HCT116 (cell line): ENCODE results near the gene SMNDC1. TPM values are rescaled to one million over a fixed set of nuclear protein-coding genes. Genes with fewer than 3 reads are reported as not detected.

ENCODE experiments used
- ATAC-seq: fragments of 200-7000 bp; cut with Tn5 transposase; 2 replicates; pipeline ENCODE4 v1.9.1; 2020; ENCODE audit warnings: mild to moderate bottlenecking, moderate library complexity
- BruUV-seq: library from RNA; stranded (reverse); fragments of 400-500 nt; replicated peaks from 2 replicates; lab custom pipeline; 2021; lab: Mats Ljungman, UMichigan
- CTCF ChIA-PET: fragments of 300-600 bp; sonication (Branson Sonifier 250); formaldehyde crosslinking; loops from one replicate; lab custom pipeline; 2021; ENCODE audit warnings: antibody characterized with exemption; lab: Charles Lee
- POLR2A ChIA-PET: fragments of 300-600, 350-600 bp; sonication (Branson Sonifier 250); formaldehyde crosslinking; loops from one replicate; lab custom pipeline; 2021; ENCODE audit warnings: antibody characterized with exemption; lab: Charles Lee
- RAD21 ChIA-PET, 2 experiments: fragments of 300-600 bp; sonication (Branson Sonifier 250); formaldehyde crosslinking; loops; one replicate each; lab custom pipeline; 2023; ENCODE audit warnings: low total read pairs in 2 of 2; ENCODE audit not compliant: uncharacterized antibody in 2 of 2, unreplicated experiment in 2 of 2, low non-redundant PET in 1 of 2; lab: Charles Lee
- DNase-seq: peaks from one replicate; pipeline ENCODE4 v3.0.0-alpha.2; 2010; ENCODE audit warnings: low read depth, low spot score
- H2AFZ ChIP-seq: fragments of 200-600 bp; shearing (Covaris generic), sonication (generic); 2 replicates; pipeline ENCODE4 v1.6.1; 2017; ENCODE audit warnings: low read depth, mixed run types, mixed read lengths, antibody characterized with exemption, low read length; ENCODE audit not compliant: poor library complexity, severe bottlenecking
- H3K27ac ChIP-seq: 2 replicates; pipeline ENCODE4 v1.5.1; 2012; ENCODE audit warnings: low read depth, low read length
- H3K27me3 ChIP-seq: fragments of 200-600 bp; sonication (generic); 2 replicates; pipeline ENCODE4 v1.6.1; 2016; ENCODE audit warnings: mixed run types, low read length, mixed read lengths; ENCODE audit not compliant: insufficient read depth
- H3K36me3 ChIP-seq, 2 experiments: fragments of 200-500 bp in 1 of 2; fragments of 200-600 bp in 1 of 2; sonication (Bioruptor generic) in 1 of 2; sonication (generic) in 1 of 2; 2 replicates each; pipeline versions ENCODE4 v1.5.1 to v1.6.1; 2014 to 2016; ENCODE audit warnings: low read length in 2 of 2, inconsistent platforms in 1 of 2, mixed read lengths in 1 of 2, mixed run types in 1 of 2; ENCODE audit not compliant: insufficient read depth in 2 of 2, control insufficient read depth in 1 of 2
- H3K4me1 ChIP-seq, 2 experiments: fragments of 200-600 bp in 1 of 2; sonication (generic) in 1 of 2; 2 replicates each; pipeline versions ENCODE4 v1.5.1 to v1.6.1; 2012 to 2017; ENCODE audit warnings: low read length in 2 of 2, inconsistent platforms in 1 of 2, mild to moderate bottlenecking in 1 of 2, mixed read lengths in 1 of 2, mixed run types in 1 of 2, moderate library complexity in 1 of 2; ENCODE audit not compliant: insufficient read depth in 2 of 2, control insufficient read depth in 1 of 2
- H3K4me2 ChIP-seq: fragments of 200-600 bp; sonication (generic); 2 replicates; pipeline ENCODE4 v1.6.1; 2017; ENCODE audit warnings: mixed run types, low read length, mixed read lengths
- H3K4me3 ChIP-seq, 2 experiments: fragments of 200-600 bp in 1 of 2; sonication (generic) in 1 of 2; replicated peaks in 1 of 2; 2 replicates each; pipeline ENCODE4 v1.5.1; 2011 to 2016; ENCODE audit warnings: low read length in 2 of 2, control low read depth in 1 of 2, low read depth in 1 of 2, mild to moderate bottlenecking in 1 of 2, mixed read lengths in 1 of 2, mixed run types in 1 of 2
- H3K79me2 ChIP-seq: fragments of 200-600 bp; sonication (generic); 2 replicates; pipeline ENCODE4 v1.6.1; 2017; ENCODE audit warnings: mild to moderate bottlenecking, mixed run types, low read length, moderate library complexity, mixed read lengths; ENCODE audit not compliant: insufficient read depth
- H3K9ac ChIP-seq: fragments of 200-600 bp; sonication (generic); 2 replicates; pipeline ENCODE4 v1.6.1; 2016; ENCODE audit warnings: low read length, mixed read lengths
- H3K9me2 ChIP-seq: fragments of 200-600 bp; sonication (generic), shearing (Covaris generic); 2 replicates; pipeline ENCODE4 v1.6.1; 2017; ENCODE audit warnings: mixed run types, mild to moderate bottlenecking, moderate library complexity; ENCODE audit not compliant: insufficient read depth
- H3K9me3 ChIP-seq, 2 experiments: fragments of 200-500 bp in 1 of 2; fragments of 200-600 bp in 1 of 2; sonication (Bioruptor generic) in 1 of 2; sonication (generic) in 1 of 2; 2 replicates each; pipeline ENCODE4 v1.6.1; 2014 to 2017; ENCODE audit warnings: low read length in 2 of 2, mixed read lengths in 2 of 2, inconsistent platforms in 1 of 2, low read depth in 1 of 2, mild to moderate bottlenecking in 1 of 2, mixed run types in 1 of 2, moderate library complexity in 1 of 2; ENCODE audit not compliant: control insufficient read depth in 1 of 2, insufficient read depth in 1 of 2
- H4K20me1 ChIP-seq: fragments of 200-600 bp; sonication (generic), shearing (Covaris generic); 2 replicates; pipeline ENCODE4 v1.6.1; 2017; ENCODE audit warnings: mixed run types, mild to moderate bottlenecking, moderate library complexity; ENCODE audit not compliant: insufficient read depth
- CBX3 ChIP-seq: IDR thresholded peaks from 2 replicates; pipeline ENCODE4 v1.6.1; 2012; ENCODE audit warnings: low read depth
- CEBPB ChIP-seq: IDR thresholded peaks from 2 replicates; pipeline ENCODE4 v1.6.1; 2012; ENCODE audit warnings: low read depth
- EGR1 ChIP-seq: IDR thresholded peaks from 2 replicates; pipeline ENCODE4 v1.6.1; 2012; ENCODE audit warnings: low read depth
- EZH2 ChIP-seq: fragments of 200-600 bp; sonication (generic); IDR thresholded peaks from 2 replicates; pipeline ENCODE4 v1.6.1; 2017; ENCODE audit warnings: antibody characterized with exemption, mixed run types
- EZH2phosphoT487 ChIP-seq: fragments of 200-600 bp; IDR thresholded peaks from 2 replicates; pipeline ENCODE4 v1.6.1; 2018; ENCODE audit warnings: antibody characterized with exemption, borderline replicate concordance
- FOSL1 ChIP-seq: IDR thresholded peaks from 2 replicates; pipeline ENCODE4 v1.6.1; 2012; ENCODE audit warnings: low read depth
- JUND ChIP-seq: IDR thresholded peaks from 2 replicates; pipeline ENCODE4 v1.6.1; 2012
- SRF ChIP-seq: IDR thresholded peaks from 2 replicates; pipeline ENCODE4 v1.6.1; 2012; ENCODE audit warnings: low read depth
- YY1 ChIP-seq: IDR thresholded peaks from 2 replicates; pipeline ENCODE4 v1.6.1; 2011; ENCODE audit warnings: low read length, low read depth, moderate library complexity, mild to moderate bottlenecking; ENCODE audit not compliant: insufficient replicate concordance; ENCODE audit errors: extremely low read depth
- ZFX ChIP-seq: fragments of 450-650 bp; IDR thresholded peaks from 2 replicates; pipeline ENCODE4 v1.6.1; 2017
- ZNF274 ChIP-seq: fragments of 200-500 bp; sonication (Bioruptor generic); IDR thresholded peaks from 2 replicates; pipeline ENCODE4 v1.6.1; 2014; ENCODE audit warnings: mild to moderate bottlenecking, low read depth, low read length, inconsistent platforms
- intact Hi-C: fragments of 100-400 bp; cut with micrococcal nuclease; formaldehyde crosslinking; loops from 2 replicates; pipeline ENCODE4 v1.10.0; 2022
- total RNA-seq: library from RNA; stranded (reverse); gene quantifications from one replicate; pipeline ENCODE4 v1.2.1, GENCODE V29; 2021; ENCODE audit not compliant: unreplicated experiment
- TF ChIP-seq, protein P1 (sequence below), 3 experiments: fragments of 200-600 bp in 1 of 3; sonication (generic) in 1 of 3; IDR thresholded peaks in 2 of 3; conservative IDR thresholded peaks in 1 of 3; 2 replicates each; pipeline ENCODE4 v1.5.1; 2012 to 2017; ENCODE audit warnings: low read depth in 2 of 3, low read length in 2 of 3, antibody characterized with exemption in 1 of 3, borderline replicate concordance in 1 of 3, control low read depth in 1 of 3, mild to moderate bottlenecking in 1 of 3, mixed read lengths in 1 of 3, mixed run types in 1 of 3, moderate library complexity in 1 of 3; ENCODE audit not compliant: insufficient read depth in 1 of 3
- TF ChIP-seq, protein P2 (sequence below): IDR thresholded peaks from 2 replicates; pipeline ENCODE4 v1.6.1; 2012; ENCODE audit warnings: low read depth

The SMNDC1 gene
- total RNA-seq, 1 experiment from 2014 or later = 61.7 TPM

DNA sequence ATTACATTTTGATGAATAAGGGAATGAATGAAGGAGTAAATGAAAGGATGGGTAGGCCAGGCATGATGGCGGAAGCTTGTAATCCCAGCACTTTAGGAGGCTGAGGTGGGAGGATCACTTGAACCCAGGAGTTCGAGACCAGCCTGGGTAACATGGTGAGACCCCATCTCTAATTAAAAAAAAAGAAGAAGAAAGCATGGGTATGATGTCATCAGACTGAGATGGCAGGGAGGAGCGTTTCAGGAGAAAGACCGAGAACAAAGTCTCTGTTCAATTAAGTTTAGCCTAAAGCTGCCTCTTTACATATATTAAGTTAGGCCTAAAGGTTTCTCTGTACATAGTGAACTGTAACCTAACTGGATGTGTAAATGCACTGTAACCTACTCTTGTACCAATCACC, 42.2 kb upstream of the SMNDC1 start:
- H3K4me2 ChIP-seq = no peak overlapping the region
- no peak overlapping the region for H2AFZ ChIP-seq
- TF ChIP-seq YY1 (no peak), ZNF274 (no peak), SRF (no peak), CEBPB (no peak), ZFX (no peak), EZH2 (no peak), EZH2phosphoT487 (no peak), JUND (no peak), CBX3 (no peak), FOSL1 (no peak), EGR1 (no peak)
- TF ChIP-seq, protein P1, sequence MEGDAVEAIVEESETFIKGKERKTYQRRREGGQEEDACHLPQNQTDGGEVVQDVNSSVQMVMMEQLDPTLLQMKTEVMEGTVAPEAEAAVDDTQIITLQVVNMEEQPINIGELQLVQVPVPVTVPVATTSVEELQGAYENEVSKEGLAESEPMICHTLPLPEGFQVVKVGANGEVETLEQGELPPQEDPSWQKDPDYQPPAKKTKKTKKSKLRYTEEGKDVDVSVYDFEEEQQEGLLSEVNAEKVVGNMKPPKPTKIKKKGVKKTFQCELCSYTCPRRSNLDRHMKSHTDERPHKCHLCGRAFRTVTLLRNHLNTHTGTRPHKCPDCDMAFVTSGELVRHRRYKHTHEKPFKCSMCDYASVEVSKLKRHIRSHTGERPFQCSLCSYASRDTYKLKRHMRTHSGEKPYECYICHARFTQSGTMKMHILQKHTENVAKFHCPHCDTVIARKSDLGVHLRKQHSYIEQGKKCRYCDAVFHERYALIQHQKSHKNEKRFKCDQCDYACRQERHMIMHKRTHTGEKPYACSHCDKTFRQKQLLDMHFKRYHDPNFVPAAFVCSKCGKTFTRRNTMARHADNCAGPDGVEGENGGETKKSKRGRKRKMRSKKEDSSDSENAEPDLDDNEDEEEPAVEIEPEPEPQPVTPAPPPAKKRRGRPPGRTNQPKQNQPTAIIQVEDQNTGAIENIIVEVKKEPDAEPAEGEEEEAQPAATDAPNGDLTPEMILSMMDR (IDR thresholded peaks at IDR 0.05 in 2 of 3, conservative IDR thresholded peaks at IDR 0.05 in 1 of 3; ENCODE audit: borderline replicate concordance in 1 of 3, insufficient read depth in 1 of 3, low read depth in 2 of 3, low read length in 2 of 3) = no peak
- TF ChIP-seq, protein P2, sequence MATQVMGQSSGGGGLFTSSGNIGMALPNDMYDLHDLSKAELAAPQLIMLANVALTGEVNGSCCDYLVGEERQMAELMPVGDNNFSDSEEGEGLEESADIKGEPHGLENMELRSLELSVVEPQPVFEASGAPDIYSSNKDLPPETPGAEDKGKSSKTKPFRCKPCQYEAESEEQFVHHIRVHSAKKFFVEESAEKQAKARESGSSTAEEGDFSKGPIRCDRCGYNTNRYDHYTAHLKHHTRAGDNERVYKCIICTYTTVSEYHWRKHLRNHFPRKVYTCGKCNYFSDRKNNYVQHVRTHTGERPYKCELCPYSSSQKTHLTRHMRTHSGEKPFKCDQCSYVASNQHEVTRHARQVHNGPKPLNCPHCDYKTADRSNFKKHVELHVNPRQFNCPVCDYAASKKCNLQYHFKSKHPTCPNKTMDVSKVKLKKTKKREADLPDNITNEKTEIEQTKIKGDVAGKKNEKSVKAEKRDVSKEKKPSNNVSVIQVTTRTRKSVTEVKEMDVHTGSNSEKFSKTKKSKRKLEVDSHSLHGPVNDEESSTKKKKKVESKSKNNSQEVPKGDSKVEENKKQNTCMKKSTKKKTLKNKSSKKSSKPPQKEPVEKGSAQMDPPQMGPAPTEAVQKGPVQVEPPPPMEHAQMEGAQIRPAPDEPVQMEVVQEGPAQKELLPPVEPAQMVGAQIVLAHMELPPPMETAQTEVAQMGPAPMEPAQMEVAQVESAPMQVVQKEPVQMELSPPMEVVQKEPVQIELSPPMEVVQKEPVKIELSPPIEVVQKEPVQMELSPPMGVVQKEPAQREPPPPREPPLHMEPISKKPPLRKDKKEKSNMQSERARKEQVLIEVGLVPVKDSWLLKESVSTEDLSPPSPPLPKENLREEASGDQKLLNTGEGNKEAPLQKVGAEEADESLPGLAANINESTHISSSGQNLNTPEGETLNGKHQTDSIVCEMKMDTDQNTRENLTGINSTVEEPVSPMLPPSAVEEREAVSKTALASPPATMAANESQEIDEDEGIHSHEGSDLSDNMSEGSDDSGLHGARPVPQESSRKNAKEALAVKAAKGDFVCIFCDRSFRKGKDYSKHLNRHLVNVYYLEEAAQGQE = no peak
- TF ChIP-seq, all 23 proteins: peak for 0
- POLR2A ChIA-PET = interaction anchor here (1.1 kb wide), 1 partner anchor 41 kb away, joined by 3 read pairs; no protein-coding TSS in a partner anchor
- no peak overlapping the region for H3K9ac ChIP-seq
- no peaks in the 10 kb centered on the region for H3K4me1 ChIP-seq
- no peaks in the 10 kb centered on the region for H3K36me3 ChIP-seq
- RAD21 ChIA-PET = no interaction called here
- BruUV-seq = no TSS peak
- intact Hi-C loops = no loop called here
- H3K9me3 ChIP-seq = no peaks in the 10 kb centered on the region
- H4K20me1 ChIP-seq = no peaks in the 10 kb centered on the region
- H3K27me3 ChIP-seq = no peaks in the 10 kb centered on the region
- no peaks in the 10 kb centered on the region for H3K79me2 ChIP-seq
- DNase-seq (no peak), ATAC-seq (no peak)
- CTCF ChIA-PET = no interaction called here
- H3K27ac ChIP-seq = no peak overlapping the region
- H3K9me2 ChIP-seq = no peaks in the 10 kb centered on the region
- no peak overlapping the region for H3K4me3 ChIP-seq
